Measurements from ENCODE around the gene FER.

The FER gene

GRCh38 chr5:109224276-109224882 lies 476.7 kb downstream of the FER start:
- Histone ChIP-seq H3K4me3 (ENCODE audit: low read depth, low read length) (no peak overlapping the region), H3K4me1 (ENCODE audit: control insufficient read depth, insufficient read depth, low read length) (no peaks in the 10 kb centered on the region), H3K36me3 (ENCODE audit: control insufficient read depth in 2 of 2, insufficient read depth in 1 of 2, low read length in 2 of 2) (no peaks in the 10 kb centered on the region), H3K9me3 (ENCODE audit: control insufficient read depth, insufficient read depth, low read depth, low read length) (no peaks in the 10 kb centered on the region), H3K27ac (ENCODE audit: extremely low read depth, low read depth, low read length) (no peak overlapping the region)
- TF ChIP-seq ZFP37 (tag by site-specific recombination; IDR thresholded peaks at IDR 0.05) (no peak), ZNF626 (tag by site-specific recombination; IDR thresholded peaks at IDR 0.05) (no peak), ZNF138 (tag by site-specific recombination; IDR thresholded peaks at IDR 0.05; ENCODE audit: borderline replicate concordance) (no peak)
- ChIA-PET POLR2A (no interaction called here), CTCF (no interaction called here)

- ChIA-PET POLR2A (no interaction called here), CTCF (no interaction called here)
- H3K27ac ChIP-seq (ENCODE audit: extremely low read depth, low read depth, low read length), result no peak overlapping the region
- H3K36me3 ChIP-seq (ENCODE audit: control insufficient read depth in 2 of 2, insufficient read depth in 1 of 2, low read length in 2 of 2), result no peaks in the 10 kb centered on the region
- no peaks in the 10 kb centered on the region for H3K9me3 ChIP-seq (ENCODE audit: control insufficient read depth, insufficient read depth, low read depth, low read length)
- no peak overlapping the region for H3K4me3 ChIP-seq (ENCODE audit: low read depth, low read length)
- no peaks in the 10 kb centered on the region for H3K4me1 ChIP-seq (ENCODE audit: control insufficient read depth, insufficient read depth, low read length)
- TF ChIP-seq PRDM6 (tag by site-specific recombination; IDR thresholded peaks at IDR 0.05), result no peak
- no peak for TF ChIP-seq ZNF132 (tag by site-specific recombination; IDR thresholded peaks at IDR 0.05; ENCODE audit: borderline replicate concordance)
- TF ChIP-seq ZNF48 (tag by site-specific recombination; IDR thresholded peaks at IDR 0.05), result no peak
Observed at GRCh38 chr5:109225716-109226625, 478.3 kb downstream of the FER start.

GRCh38 chr5:109230369-109230768 lies 482.7 kb downstream of the FER start:
- H3K36me3 ChIP-seq (ENCODE audit: control insufficient read depth in 2 of 2, insufficient read depth in 1 of 2, low read length in 2 of 2), result no peaks in the 10 kb centered on the region
- no peak overlapping the region for H3K4me3 ChIP-seq (ENCODE audit: low read depth, low read length)
- CTCF ChIA-PET, result interaction anchor here (0.9 kb wide), 1 partner anchor 9 kb away, joined by 4 read pairs; no protein-coding TSS in a partner anchor
- TF ChIP-seq CTCF (tag by site-specific recombination; IDR thresholded peaks at IDR 0.05), result no peak
- no peak for TF ChIP-seq ZNF473 (tag by site-specific recombination; IDR thresholded peaks at IDR 0.05)
- no peak for TF ChIP-seq TCF7L2 (IDR thresholded peaks at IDR 0.05; ENCODE audit: borderline replicate concordance, low read depth, low read length)
- TF ChIP-seq ZNF791 (tag by site-specific recombination; IDR thresholded peaks at IDR 0.05), result no peak
- TF ChIP-seq KLF17 (tag by site-specific recombination; IDR thresholded peaks at IDR 0.05), result no peak
- no peak for TF ChIP-seq ZNF248 (tag by site-specific recombination; IDR thresholded peaks at IDR 0.05)
- no peak for TF ChIP-seq ZNF239 (tag by site-specific recombination; IDR thresholded peaks at IDR 0.05)
- TF ChIP-seq ZNF558 (tag by site-specific recombination; IDR thresholded peaks at IDR 0.05), result no peak
- no peak for TF ChIP-seq ZBTB17 (tag by site-specific recombination; IDR thresholded peaks at IDR 0.05)
- no peak for TF ChIP-seq ZBTB7A (tag by site-specific recombination; IDR thresholded peaks at IDR 0.05; ENCODE audit: low read depth)
- no peak for TF ChIP-seq SP2 (tag by site-specific recombination; IDR thresholded peaks at IDR 0.05)
- TF ChIP-seq ZNF707 (tag by site-specific recombination; IDR thresholded peaks at IDR 0.05), result no peak
- TF ChIP-seq ZNF324 (tag by site-specific recombination; IDR thresholded peaks at IDR 0.05), result no peak
- TF ChIP-seq ZNF571 (tag by site-specific recombination; IDR thresholded peaks at IDR 0.05), result no peak
- no peak for TF ChIP-seq TRIM28 (IDR thresholded peaks at IDR 0.05; ENCODE audit: borderline replicate concordance, low read length)
- H3K4me1 ChIP-seq (ENCODE audit: control insufficient read depth, insufficient read depth, low read length), result no peaks in the 10 kb centered on the region
- H3K27ac ChIP-seq (ENCODE audit: extremely low read depth, low read depth, low read length), result no peak overlapping the region
- POLR2A ChIA-PET, result no interaction called here
- H3K9me3 ChIP-seq (ENCODE audit: control insufficient read depth, insufficient read depth, low read depth, low read length), result no peaks in the 10 kb centered on the region
